GM10266 (cell line): ENCODE measurements around the gene DGKQ.
"Not testable (repeated sequence)": the region's sequence is repeated elsewhere in the genome, so short reads cannot be mapped to it uniquely, and the experiment has no call there.

ENCODE experiments used
- DNase-seq: peaks from one replicate; pipeline ENCODE4 v3.0.0; 2012; ENCODE audit errors: extremely low spot score
- TF ChIP-seq, protein P1 (sequence below): IDR thresholded peaks from 2 replicates; pipeline ENCODE4 v1.5.1; 2012; ENCODE audit warnings: mild to moderate bottlenecking, low read depth; ENCODE audit not compliant: control insufficient read depth, insufficient read depth; ENCODE audit errors: missing control alignments

DGKQ gene

DNA sequence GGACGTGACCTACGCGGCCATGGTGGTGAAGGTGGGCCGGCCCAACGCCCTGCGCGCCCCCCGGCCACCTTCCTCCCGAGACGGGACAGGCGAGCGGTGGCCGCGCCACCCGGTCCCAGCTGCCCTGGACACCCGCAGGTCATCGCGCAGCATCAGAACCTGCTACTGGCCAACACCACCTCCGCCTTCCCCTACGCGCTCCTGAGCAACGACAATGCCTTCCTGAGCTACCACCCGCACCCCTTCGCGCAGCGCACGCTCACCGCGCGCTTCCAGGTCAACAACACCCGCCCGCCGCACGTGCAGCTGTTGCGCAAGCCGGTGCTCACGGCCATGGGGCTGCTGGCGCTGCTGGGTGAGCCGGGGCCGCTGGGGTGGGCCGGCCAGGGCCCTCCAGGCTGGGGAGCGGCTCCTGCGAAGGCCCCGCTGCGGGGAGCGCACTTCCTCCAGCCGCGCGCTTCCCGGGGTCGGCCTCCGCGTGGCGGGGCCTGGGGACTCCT, 28.8 kb upstream of the DGKQ start:
- TF ChIP-seq, protein P1, sequence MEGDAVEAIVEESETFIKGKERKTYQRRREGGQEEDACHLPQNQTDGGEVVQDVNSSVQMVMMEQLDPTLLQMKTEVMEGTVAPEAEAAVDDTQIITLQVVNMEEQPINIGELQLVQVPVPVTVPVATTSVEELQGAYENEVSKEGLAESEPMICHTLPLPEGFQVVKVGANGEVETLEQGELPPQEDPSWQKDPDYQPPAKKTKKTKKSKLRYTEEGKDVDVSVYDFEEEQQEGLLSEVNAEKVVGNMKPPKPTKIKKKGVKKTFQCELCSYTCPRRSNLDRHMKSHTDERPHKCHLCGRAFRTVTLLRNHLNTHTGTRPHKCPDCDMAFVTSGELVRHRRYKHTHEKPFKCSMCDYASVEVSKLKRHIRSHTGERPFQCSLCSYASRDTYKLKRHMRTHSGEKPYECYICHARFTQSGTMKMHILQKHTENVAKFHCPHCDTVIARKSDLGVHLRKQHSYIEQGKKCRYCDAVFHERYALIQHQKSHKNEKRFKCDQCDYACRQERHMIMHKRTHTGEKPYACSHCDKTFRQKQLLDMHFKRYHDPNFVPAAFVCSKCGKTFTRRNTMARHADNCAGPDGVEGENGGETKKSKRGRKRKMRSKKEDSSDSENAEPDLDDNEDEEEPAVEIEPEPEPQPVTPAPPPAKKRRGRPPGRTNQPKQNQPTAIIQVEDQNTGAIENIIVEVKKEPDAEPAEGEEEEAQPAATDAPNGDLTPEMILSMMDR: no peak
- no peak for DNase-seq

DNA sequence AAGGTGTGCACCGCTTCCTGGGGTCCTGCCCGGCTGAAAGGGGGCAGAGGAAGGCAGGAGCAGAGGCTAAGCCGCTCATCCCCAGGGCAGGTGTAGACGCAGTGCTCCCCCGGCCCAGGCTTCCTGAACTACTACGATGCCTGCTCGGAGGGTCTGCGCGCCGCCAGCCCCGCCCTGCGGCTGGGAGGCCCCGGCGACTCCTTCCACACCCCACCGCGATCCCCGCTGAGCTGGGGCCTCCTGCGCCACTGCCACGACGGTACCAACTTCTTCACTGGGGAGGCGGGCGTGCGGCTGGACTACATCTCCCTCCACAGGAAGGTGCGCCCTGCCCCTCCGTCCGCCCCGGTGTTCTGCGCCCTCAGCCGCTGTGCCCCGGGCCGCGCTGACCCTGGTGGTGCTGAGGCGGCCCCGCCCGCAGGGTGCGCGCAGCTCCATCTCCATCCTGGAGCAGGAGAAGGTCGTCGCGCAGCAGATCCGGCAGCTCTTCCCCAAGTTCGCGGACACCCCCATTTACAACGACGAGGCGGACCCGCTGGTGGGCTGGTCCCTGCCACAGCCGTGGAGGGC, 28.3 kb upstream of the DGKQ start:
- no peak for DNase-seq
- TF ChIP-seq, protein P1: no peak

DNA sequence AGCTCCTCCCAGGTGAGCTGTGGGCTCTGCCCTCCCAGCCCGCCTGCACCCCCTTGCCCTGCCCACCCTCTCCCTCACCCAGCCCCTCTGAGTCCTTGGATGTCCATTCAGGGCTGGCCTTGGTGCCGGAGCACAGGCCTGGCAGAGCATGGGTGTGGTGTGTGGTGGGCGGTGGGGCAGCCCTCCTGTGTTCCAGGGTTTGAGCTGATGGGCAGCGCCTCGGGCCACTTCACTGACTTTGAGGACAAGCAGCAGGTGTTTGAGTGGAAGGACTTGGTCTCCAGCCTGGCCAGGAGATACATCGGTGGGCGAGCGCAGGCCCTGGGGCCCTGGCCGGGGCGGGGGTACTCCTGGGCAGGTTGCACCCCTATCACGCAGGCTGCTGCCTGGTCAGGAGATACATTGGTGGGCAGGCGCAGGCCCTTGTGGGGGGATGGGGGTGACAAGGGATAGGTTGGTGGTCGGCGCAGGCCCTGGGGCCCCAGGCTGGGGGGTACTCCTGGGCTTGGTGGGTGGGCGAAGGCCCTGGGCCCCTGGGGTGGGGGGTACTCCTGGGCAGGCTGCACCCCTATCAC, 27.4 kb upstream of the DGKQ start:
- DNase-seq: no peak
- TF ChIP-seq, protein P1: no peak

DNA sequence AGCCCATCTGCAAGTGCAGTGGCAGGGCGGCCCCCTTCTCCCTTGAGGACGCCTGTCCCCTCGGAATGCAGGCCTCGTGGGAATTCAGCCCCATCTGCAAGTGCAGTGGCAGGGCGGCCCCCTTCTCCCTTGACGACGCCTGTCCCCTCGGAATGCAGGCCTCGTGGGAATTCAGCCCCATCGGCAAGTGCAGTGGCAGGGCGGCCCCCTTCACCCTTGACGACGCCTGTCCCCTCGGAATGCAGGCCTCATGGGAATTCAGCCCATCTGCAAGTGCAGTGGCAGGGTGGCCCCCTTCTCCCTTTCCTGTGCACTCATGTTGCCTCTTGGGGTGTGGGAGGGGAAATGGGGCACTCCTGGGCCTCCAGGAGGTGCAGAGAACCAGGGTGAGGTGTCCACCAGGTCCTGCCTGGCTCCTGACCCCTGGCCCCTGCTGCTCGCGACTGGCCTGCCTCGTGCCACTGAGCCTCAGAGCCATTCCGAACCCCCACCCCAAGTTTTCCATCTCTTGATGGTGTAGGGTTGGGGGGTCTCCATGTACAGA, 26.6 kb upstream of the DGKQ start:
- DNase-seq: no peak
- TF ChIP-seq, protein P1: no peak

DNA sequence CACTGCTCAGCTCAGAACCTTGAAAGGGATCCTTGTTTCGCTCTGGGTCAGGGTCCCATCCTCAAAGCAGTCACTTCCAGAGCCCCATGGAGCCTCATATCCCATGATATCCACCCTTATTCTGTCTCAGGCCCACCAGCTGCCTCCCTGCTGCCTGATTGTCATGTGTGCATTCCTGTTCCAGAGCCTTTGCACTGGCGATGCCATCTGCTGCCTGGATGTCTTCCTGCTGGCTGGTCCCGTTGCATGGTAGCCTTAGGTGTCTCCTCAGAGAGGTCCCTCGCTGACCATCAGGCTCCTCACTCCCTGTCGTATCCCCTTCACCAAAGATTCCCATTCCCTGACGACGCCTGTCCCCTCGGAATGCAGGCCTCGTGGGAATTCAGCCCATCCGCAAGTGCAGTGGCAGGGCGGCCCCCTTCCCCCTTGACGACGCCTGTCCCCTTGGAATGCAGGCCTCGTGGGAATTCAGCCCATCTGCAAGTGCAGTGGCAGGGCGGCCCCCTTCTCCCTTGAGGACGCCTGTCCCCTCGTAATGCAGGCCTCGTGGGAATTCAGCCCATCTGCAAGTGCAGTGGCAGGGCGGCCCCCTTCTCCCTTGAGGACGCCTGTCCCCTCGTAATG, 26.0 kb upstream of the DGKQ start:
- DNase-seq: not testable (repeated sequence)

DNA sequence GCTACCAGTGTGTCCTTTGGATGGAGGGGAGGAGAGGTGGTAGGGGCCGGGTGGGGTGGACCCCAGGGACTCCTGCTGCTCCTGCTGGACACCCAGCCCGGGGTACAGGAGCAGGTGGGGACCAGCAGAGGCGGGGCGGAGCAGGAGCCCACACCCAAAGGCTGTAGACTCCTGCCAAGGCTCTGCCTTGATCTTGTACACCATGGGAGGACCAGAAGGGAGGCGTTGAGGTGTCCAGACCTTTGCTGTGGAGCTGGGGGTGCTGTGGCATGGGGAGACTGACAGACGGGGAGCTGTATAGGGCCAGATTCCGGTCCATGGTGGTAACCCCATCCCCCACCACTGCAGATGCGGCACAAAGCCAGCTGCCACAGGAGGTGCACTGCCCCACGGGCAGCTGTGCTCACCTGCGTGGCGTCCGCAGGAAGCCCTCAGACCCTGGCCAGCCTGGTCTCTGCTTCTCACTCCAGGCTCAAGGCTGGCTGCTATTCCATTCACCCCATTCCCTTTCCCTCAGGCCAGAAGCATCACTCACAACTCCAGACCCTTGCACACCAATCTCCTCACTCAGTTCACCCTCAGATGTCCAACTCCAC, 24.8 kb upstream of the DGKQ start:
- TF ChIP-seq, protein P1: no peak
- DNase-seq: no peak

DNA sequence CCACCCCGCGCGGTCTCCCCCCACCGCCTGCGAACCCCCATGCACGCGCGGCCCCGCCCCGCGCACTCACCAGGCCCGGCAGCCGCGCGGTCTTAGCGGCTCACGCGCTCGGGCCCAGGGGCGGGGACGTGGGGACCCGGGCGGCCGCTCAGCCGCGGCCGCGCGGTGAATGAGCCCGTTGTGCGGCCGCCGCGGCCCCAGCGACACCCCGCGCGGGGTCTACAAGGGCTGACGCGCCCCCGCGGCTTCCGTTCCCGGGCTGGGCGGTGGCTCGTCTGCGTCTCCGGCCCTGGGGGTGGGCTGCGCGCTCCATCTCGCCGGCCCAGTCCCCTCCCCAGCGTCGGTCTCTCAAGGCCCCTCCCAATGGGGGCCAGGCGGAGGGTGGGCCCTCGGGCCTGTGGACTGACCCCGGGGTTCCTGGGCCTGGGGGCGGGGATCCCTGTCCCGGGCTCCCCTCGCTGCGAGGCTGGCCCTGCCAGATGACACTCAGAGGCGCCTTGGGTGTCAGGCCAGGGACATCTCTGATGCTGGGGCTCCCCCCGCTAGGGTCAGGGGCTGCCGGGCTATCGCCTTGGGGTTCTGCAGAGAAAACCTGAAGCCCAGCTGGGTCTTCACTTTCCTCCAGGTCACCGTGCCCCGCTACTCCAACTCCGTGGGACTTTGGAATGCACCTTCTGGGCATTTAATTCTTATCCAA, 24.2 kb upstream of the DGKQ start:
- DNase-seq: no peak
- TF ChIP-seq, protein P1: no peak
